ENCODE results near the gene CACNA1G.

GRCh38 chr17:50613007-50613992 is 52.8 kb downstream of the CACNA1G start:
- TF ChIP-seq CTCF (IDR thresholded peaks at IDR 0.05) (peak; percentile 25; the same call in 1 of the 2 replicates), ZFX (IDR thresholded peaks at IDR 0.05; ENCODE audit: borderline replicate concordance) (no peak)

All from 22Rv1 (cell line).